Common myeloid progenitor, CD34-positive (primary cell): ENCODE measurements around the gene COMMD8.

Experiments used
- CTCF ChIA-PET: fragments of 350-600 bp; sonication (Branson Sonifier 250); formaldehyde crosslinking; loops from one replicate; lab custom pipeline; 2021; ENCODE audit warnings: antibody characterized with exemption; lab: Charles Lee
- POLR2A ChIA-PET: fragments of 350-600 bp; sonication (Branson Sonifier 250); formaldehyde crosslinking; loops from one replicate; lab custom pipeline; 2021; ENCODE audit warnings: antibody characterized with exemption; lab: Charles Lee
- DNase-seq, 3 donors: peaks; one replicate each; pipeline versions ENCODE4 v3.0.0 to v3.0.0-alpha.2; 2013
- H3K27ac ChIP-seq, 2 experiments: 1 replicate in 1 of 2; 2 replicates in 1 of 2; pipeline ENCODE4 v1.7.0; 2013; ENCODE audit warnings: inconsistent platforms in 2 of 2, low read length in 2 of 2, mild to moderate bottlenecking in 2 of 2, low read depth in 1 of 2, moderate library complexity in 1 of 2; ENCODE audit not compliant: severe bottlenecking in 2 of 2, insufficient read depth in 1 of 2, poor library complexity in 1 of 2
- H3K27me3 ChIP-seq, 5 experiments: replicated peaks in 2 of 5; 1 replicate in 3 of 5; 2 replicates in 2 of 5; pipeline versions ENCODE4 v1.6.1 to v1.7.0; 2013; ENCODE audit warnings: low read length in 4 of 5, mild to moderate bottlenecking in 2 of 5, moderate library complexity in 2 of 5, inconsistent platforms in 1 of 5; ENCODE audit not compliant: insufficient read depth in 5 of 5, control insufficient read depth in 4 of 5
- H3K36me3 ChIP-seq, 4 experiments: 1 replicate in 2 of 4; 2 replicates in 2 of 4; pipeline versions ENCODE4 v1.6.1 to v1.7.0; 2013; ENCODE audit warnings: low read length in 3 of 4, control low read depth in 1 of 4, mild to moderate bottlenecking in 1 of 4; ENCODE audit not compliant: control insufficient read depth in 4 of 4, insufficient read depth in 4 of 4
- H3K4me1 ChIP-seq, 4 experiments: 1 replicate in 3 of 4; 2 replicates in 1 of 4; pipeline versions ENCODE4 v1.6.1 to v1.7.1; 2013; ENCODE audit warnings: low read length in 3 of 4, mild to moderate bottlenecking in 3 of 4, control low read depth in 1 of 4, inconsistent platforms in 1 of 4, moderate library complexity in 1 of 4; ENCODE audit not compliant: control insufficient read depth in 4 of 4, insufficient read depth in 4 of 4; ENCODE audit errors: control extremely low read depth in 1 of 4
- H3K4me3 ChIP-seq, 7 experiments: 1 replicate in 4 of 7; 2 replicates in 3 of 7; pipeline versions ENCODE4 v1.5.1 to v1.7.0; 2013; ENCODE audit warnings: mild to moderate bottlenecking in 7 of 7, low read length in 6 of 7, moderate library complexity in 6 of 7, inconsistent platforms in 2 of 7, low read depth in 2 of 7, control low read depth in 1 of 7; ENCODE audit not compliant: insufficient read depth in 4 of 7, control insufficient read depth in 1 of 7; ENCODE audit errors: extremely low read depth in 1 of 7
- H3K9me3 ChIP-seq, 5 experiments: 1 replicate in 4 of 5; 2 replicates in 1 of 5; pipeline versions ENCODE4 v1.6.1 to v1.7.1; 2013; ENCODE audit warnings: low read length in 4 of 5, mild to moderate bottlenecking in 2 of 5, inconsistent platforms in 1 of 5, low read depth in 1 of 5, moderate library complexity in 1 of 5; ENCODE audit not compliant: control insufficient read depth in 4 of 5, insufficient read depth in 2 of 5; ENCODE audit errors: control extremely low read depth in 1 of 5
- WGBS: methylation state at CpG from one replicate; pipeline ENCODE4 v1.1.5; 2013; ENCODE audit not compliant: insufficient coverage; 5-methylcytosine and 5-hydroxymethylcytosine counted together

The COMMD8 gene

GRCh38 chr4:47415719-47416118, 47.8 kb downstream of the COMMD8 start:
- CTCF ChIA-PET, result interaction anchor here (1.3 kb wide), 1 partner anchor 13 kb away, joined by 3 read pairs; no protein-coding TSS in a partner anchor
- POLR2A ChIA-PET, result no interaction called here
- no peaks in the 10 kb centered on the region for H3K9me3 ChIP-seq

DNA sequence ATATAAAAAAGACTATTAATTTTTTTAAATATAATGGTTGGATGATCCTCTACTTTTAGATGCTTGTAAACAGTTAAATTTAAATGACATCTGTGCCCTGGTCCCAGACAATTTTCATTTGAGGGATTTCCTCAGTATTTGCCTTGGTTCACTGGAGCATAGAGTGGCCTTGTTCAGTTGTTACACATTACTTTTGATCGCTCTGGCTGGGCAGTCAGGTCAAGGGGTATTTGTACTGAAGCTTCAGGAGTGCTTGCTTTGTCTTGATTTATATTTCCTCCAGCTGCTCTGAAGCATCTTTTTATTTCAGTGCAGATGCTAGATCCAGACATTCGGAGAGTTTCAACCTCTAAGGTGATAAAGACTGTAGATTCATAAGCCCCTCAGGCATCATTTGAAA, 50.0 kb downstream of the COMMD8 start:
- no peak overlapping the region for H3K4me3 ChIP-seq
- no peak overlapping the region for H3K27ac ChIP-seq
- no peaks in the 10 kb centered on the region for H3K36me3 ChIP-seq
- DNase-seq, result no peak
- H3K4me1 ChIP-seq, result no peaks in the 10 kb centered on the region
- POLR2A ChIA-PET, result interaction anchor here (0.6 kb wide), 1 partner anchor 71 kb away, joined by 4 read pairs; the partner anchor contains the start of gene ATP10D
- H3K9me3 ChIP-seq, result no peaks in the 10 kb centered on the region
- CTCF ChIA-PET, result no interaction called here
- 93% methylated on average over 2 of the region's 2 CpGs for WGBS
- H3K27me3 ChIP-seq, result no peaks in the 10 kb centered on the region

More at GRCh38 chr4:47415719-47416118, 47.8 kb downstream of the COMMD8 start:
- no peak overlapping the region for H3K27ac ChIP-seq
- no peaks in the 10 kb centered on the region for H3K4me1 ChIP-seq
- H3K4me3 ChIP-seq, result no peak overlapping the region
- no peaks in the 10 kb centered on the region for H3K36me3 ChIP-seq
- no peaks in the 10 kb centered on the region for H3K27me3 ChIP-seq
- DNase-seq, result no peak

DNA sequence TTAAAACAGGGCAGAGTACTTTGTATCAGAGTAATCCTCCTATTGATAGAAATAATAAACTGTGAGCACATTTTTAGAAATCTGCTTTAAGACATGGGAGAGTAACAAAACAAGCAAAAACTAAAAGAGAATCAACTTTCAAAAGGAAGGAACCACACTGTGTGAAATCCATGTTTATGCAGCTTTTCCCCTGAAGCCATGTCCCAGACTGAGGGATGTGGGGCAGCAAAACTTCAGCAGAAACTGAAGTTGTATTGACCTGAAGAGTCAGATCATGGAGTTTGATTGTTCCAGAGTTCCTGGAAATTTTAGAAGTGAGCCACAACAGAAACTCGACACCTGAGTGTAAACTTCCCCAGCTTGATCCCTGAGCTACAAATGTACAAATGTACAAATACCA, 53.2 kb downstream of the COMMD8 start:
- Histone ChIP-seq H3K27ac (no peak overlapping the region), H3K36me3 (no peaks in the 10 kb centered on the region), H3K27me3 (no peaks in the 10 kb centered on the region), H3K9me3 (no peaks in the 10 kb centered on the region), H3K4me1 (peaks cover 0 to 3% (median 0%) of the 10 kb centered on the region in 4 experiments), H3K4me3 (no peak overlapping the region)
- ChIA-PET POLR2A (no interaction called here), CTCF (no interaction called here)
- no peak for DNase-seq
- WGBS, result no CpG with 5 or more reads among the region's 1 CpG

DNA sequence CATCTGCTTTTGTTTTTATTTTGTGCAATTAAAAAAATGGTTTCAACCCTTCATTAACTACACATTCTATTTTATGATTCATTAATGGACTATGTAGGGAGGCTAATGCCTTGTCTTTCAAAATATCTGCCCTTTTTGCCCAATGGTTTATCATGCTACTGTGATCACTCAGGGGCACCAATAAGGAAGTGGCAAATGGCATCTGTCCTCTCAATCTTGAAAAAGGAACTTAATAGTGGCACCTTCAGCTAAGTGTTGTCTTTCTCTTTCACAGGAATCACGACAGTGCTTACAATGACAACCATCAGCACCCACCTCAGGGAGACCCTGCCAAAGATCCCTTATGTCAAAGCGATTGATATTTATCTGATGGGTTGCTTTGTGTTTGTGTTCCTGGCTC, 57.1 kb downstream of the COMMD8 start:
- DNase-seq, result peak in 2 of 3 donors; percentile 6 to 13
- H3K27me3 ChIP-seq, result no peaks in the 10 kb centered on the region
- no peak overlapping the region for H3K4me3 ChIP-seq
- 57% methylated on average over 1 of the region's 2 CpGs for WGBS
- ChIA-PET CTCF (no interaction called here), POLR2A (no interaction called here)
- peaks cover 0 to 3% (median 0%) of the 10 kb centered on the region in 4 experiments for H3K4me1 ChIP-seq
- H3K27ac ChIP-seq, result no peak overlapping the region
- H3K9me3 ChIP-seq, result no peaks in the 10 kb centered on the region
- H3K36me3 ChIP-seq, result no peaks in the 10 kb centered on the region
